Measurements from ENCODE around the gene CHI3L1.
"Not testable (repeated sequence)": the region's sequence is repeated elsewhere in the genome, so short reads cannot be mapped to it uniquely, and the experiment has no call there.

The CHI3L1 gene

GRCh38 chr1:203186446-203187303, at the start of gene CHI3L1:
Gene CHI3L1, minus strand, starts transcription at chr1:203186704. Its CDS starts 81 bp downstream, at chr1:203186623.
- no peak for DNase-seq

DNA sequence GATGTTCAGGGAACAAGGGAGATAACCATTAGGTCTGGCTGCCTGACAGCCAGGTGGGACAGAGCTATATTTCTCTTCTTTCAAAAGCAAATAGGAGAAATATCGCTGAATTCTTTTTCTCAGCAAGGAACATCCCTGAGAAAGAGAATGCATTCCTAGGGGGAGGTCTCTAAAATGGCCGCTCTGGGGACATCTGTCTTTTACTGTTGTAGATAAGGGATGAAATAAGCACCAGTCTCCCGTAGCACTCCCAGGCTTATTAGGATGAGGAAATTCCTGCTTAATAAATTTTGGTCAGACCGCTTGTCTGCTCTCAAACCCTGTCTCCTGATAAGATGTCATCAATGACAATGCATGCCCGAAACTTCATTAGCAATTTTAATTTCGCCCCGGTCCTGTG, 48.4 kb upstream of the CHI3L1 start:
- not testable (repeated sequence) for DNase-seq

DNA sequence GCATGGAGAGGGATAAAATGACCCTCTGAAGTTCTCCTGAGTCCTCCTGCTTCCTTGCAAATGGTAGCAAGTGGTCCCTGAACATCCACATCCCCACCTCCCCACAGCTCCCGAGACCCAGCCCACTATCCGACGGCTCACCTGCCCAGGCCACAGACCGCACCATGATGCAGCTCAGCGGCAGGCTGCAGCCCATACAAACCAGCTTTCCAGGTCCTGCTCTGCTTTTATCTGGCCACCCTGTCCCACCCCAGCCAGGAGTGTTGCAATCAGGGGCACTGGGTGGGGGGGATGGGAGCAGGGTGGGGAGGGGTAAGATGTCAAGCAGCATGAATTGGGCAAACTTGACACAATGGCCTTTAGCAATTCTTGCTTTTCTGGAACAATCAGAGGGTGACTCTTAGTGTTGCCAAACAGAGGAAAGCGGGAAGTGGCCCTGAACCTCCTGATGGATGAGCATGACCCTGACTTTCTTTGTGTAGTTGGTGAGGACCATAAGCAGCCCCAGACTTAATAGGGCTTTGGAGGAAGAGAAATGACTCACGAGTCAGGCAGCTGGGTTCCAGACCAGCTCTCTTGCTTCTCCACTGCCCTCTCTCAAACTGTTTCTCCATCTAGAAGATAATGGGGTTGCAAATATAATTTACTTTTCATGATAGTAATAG, 43.1 kb upstream of the CHI3L1 start, which contains the start of gene CHIT1:
Gene CHIT1 (minus strand): TSS at position 203 of the 665 bp plus-strand sequence. CDS start 37 bp downstream, at position 166.
- no peak for DNase-seq

GRCh38 chr1:203228670-203229069, 42.2 kb upstream of the CHI3L1 start:
- DNase-seq, result no peak

DNA sequence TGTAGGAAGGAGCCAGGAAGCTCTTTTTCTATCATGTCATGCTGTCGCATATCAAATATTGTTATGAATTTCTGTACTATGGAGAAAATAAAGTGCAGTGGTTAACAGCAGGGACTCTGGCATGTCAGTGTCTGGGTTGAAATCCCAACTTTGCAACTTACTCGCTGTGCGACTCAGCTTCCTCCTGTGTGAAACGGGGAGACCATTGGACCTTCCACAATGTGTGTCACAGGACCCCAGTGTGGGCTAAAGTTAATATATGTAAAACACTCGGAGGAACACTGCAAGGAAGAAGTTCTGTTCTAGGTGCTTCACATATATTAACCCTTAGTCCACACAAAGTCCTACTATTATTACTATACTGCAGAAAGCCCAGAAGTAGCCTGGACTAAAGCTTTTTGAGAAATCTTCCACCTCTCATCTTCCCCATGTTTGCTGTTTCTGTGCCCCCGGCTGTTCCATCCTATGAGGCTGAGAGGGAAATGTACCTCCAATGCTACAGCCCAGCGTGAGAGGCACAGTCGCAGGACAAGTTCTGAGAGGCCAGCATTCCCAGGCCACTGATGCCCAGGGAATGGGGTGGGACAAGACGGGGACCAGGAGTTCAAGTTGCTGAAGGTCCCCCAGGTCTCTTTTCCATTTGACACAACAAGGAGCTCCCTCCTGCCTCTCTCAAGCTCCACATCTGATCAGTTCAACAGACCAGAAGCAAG, 41.0 kb upstream of the CHI3L1 start:
- no peak for DNase-seq

DNA sequence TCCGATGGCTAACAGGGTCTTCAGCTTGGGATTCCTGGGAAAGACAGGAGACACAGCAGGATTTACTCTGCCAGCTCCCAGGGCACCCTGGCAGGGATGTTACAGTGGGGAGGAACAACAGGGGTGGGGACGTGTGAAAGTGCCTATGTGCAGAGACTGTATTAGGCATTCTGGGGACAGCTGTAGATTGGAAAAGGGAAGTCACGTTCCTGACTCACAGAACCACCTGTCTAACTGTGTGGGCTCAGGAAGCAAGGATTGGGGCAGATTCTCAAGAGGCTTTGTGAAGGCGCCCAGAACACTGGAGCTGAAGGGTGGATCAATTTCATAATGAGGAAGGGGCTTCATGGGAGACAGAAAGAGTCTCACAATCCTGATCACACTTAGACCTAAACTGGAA, 38.6 kb upstream of the CHI3L1 start:
- DNase-seq, result no peak

- DNase-seq, result no peak
Observed at GRCh38 chr1:203223012-203223775, 36.7 kb upstream of the CHI3L1 start.

GRCh38 chr1:203219934-203220333, 33.4 kb upstream of the CHI3L1 start:
- no peak for DNase-seq

- DNase-seq, result no peak
Observed at GRCh38 chr1:203219171-203219570, 32.7 kb upstream of the CHI3L1 start.

DNA sequence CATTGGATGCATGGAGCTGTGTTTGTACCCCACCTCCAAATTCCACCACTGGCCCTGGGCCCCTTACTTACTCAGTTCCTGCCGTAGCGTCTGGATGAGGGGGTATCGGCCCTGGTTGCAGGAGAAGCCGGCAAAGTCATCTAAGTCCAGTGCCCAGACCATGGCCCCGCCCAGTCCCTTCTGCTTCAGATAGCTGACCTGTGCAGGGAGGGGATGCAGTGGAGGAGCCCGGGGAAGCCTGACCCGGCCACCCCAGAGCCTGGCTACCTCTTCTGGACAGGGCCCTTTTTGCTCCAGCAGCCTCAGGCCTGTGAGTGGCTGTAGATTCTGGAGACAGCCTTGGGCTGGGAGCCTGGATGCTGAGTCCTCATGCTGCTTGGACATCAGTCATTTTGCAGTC, 31.2 kb upstream of the CHI3L1 start:
- DNase-seq, result no peak

- DNase-seq, result no peak
Observed at GRCh38 chr1:203217139-203217655, 30.7 kb upstream of the CHI3L1 start.

- peak; percentile 29 for DNase-seq
Observed at GRCh38 chr1:203216274-203217138, 30.0 kb upstream of the CHI3L1 start.

DNA sequence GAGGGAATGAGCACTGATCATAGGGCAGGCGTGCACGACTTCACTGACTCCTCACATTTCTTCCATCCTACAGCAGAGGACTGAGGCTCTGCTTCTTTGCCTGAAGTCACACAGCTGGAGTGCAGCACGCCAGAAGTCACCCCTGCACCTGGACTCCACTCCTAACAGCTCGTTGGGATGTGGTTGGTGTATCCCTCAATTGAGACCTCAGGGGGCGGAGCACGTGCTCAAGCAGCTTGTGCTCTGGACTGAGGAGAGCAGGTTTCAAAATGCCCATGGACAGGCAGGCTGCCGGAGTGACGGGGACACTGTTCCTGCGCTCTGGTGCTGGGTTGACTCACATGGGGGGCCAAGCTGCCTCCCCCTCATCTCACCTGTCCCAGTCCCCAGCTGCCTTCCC, 29.1 kb upstream of the CHI3L1 start:
- DNase-seq, result peak; percentile 46

DNA sequence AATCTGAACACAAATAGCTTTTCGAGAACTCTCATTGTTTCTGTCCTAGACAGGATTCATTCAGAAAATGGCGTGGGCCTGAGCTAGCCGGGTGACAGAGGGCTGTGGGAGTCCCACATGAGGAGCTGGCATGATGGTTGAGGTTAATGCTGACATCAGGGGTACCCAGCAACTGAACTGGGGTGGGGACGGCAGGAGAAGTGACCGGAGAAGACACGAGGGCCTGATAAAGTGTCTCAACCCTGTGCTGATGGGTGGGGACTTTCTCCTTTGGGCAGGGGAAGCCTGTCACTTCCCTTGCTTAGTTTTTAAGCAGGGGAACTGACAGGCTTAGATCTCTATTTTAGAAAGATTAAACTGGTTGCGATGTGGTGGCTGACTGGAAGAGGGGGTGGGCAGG, 28.4 kb upstream of the CHI3L1 start:
- no peak for DNase-seq

GRCh38 chr1:203213126-203213525, 26.6 kb upstream of the CHI3L1 start:
- no peak for DNase-seq

DNA sequence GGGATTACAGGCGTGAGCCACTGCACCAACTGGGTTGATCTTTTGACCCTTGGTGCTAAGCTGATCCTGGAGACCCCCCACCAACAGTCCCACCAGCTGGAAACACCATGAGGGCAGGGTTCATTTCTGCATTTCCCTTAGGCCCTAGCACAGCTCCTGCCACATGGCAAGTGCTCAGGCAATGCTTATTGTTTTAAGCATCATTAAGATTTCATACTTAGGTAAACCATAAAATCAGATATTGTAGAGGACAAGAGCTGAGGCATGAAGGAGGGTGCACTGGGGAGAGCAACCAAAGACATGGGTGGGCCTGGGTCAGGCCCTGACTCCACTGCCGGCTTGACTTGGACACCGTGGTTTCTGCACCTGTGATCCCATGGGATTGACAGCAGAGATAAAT, 25.3 kb upstream of the CHI3L1 start:
- DNase-seq, result no peak

DNA sequence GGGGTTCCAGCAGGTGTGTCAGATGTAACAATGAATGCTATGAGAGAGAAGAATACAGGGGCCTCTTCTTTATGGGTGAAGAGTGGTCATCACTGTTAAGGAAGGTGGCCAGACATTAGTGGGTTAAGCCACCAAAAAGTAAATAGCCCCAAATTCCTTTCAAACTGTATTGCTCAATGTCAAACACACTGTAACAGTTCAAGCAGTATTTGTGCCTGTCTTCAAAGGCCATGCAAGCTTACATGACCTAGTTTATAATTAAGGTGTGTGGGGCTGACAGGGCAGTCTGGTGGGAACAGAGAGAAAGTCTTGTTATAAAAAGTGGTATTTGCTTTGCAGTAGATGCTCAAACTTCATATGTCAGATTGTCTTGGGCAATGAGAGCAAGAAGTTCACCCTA, 24.5 kb upstream of the CHI3L1 start:
- DNase-seq, result no peak

DNA sequence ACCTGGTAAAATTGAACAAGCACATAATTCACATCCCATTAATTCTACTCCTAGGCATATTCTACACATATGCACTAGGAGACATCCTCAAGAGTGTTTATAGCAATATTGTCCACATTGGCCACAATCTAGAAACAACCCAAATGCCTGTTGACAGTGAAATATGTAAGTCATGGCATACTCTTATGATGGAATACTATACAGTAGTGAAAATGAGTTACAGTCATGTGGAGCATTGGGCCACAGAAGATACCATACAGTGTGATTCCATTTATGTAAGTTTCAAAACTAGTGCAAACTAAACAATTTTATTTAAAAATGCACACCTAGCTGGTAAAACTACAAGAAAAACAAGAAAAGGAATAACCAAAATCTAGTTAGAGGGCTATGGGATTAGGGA, 23.8 kb upstream of the CHI3L1 start:
- no peak for DNase-seq

DNA sequence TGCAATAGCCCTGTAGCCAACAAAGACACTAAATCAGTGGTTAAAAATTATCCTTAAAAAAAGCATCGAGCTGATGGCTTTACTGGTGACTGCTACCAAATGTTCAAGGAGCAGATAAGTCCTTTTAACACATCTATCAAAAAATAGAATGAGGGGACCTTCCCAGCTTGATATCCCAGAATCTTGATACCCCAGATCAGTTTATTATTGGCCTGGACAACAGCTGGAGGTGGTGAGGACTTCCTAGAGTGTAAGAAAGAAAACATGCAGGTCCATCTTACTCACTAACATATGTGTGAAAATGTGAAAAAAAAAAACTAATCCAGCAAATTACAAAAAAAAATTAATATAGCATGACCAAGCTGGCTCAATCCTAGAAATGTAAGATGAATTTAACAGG, 21.7 kb upstream of the CHI3L1 start:
- DNase-seq, result no peak

DNA sequence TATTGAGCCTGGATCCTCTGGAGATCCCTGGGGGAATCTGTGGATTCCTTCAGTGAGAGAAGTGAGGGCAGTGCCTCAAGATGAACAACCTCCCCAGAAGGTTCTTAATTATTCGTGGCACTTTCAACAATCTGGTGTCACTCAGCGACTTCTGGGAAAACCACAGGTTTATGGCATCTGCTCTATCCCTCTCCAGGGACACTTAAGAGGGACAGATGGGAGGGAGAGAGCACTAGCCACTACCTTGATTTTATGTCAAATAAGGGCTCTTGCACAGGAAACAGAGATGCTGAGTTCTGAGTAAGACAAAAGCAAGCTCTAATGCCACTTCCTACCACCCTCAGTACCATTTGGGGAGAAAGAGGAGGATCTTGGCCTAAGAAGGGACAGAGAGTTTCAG, 21.2 kb upstream of the CHI3L1 start:
- DNase-seq, result no peak

- DNase-seq, result no peak
Observed at GRCh38 chr1:203206129-203206687, 19.7 kb upstream of the CHI3L1 start.
